Endometrial microvascular endothelial cells (primary cell): ENCODE data around the gene MATN4. TPM values are rescaled to one million over a fixed set of nuclear protein-coding genes. Genes with fewer than 3 reads are reported as not detected.

ENCODE experiments used
- in situ Hi-C: cut with HindIII; loops from 2 replicates; pipeline ENCODE4 v1.10.0; 2017; ENCODE audit warnings: low sequenced_read_pairs, low pct_unique_long_range_greater_than_20kb; ENCODE audit errors: inconsistent ontology term
- total RNA-seq: library from RNA; depleted of rRNA; stranded (reverse); fragments of >200 nt; gene quantifications from one replicate; pipeline ENCODE4 v1.2.3, GENCODE V29; 2015; ENCODE audit errors: inconsistent ontology term

The MATN4 gene
- total RNA-seq, 1 donor from 2014 or later: not detected

GRCh38 chr20:45341939-45342854 lies 34.1 kb upstream of the MATN4 start:
- in situ Hi-C loops: no loop called here

- in situ Hi-C loops: no loop called here
Measured at GRCh38 chr20:45341579-45341938, 33.5 kb upstream of the MATN4 start.

- in situ Hi-C loops: no loop called here
Measured at GRCh38 chr20:45340951-45341350, 32.9 kb upstream of the MATN4 start.

- in situ Hi-C loops: no loop called here
Measured at GRCh38 chr20:45340236-45340847, 32.2 kb upstream of the MATN4 start.

- in situ Hi-C loops: no loop called here
Measured at GRCh38 chr20:45339799-45340198, 31.7 kb upstream of the MATN4 start.

GRCh38 chr20:45339084-45339483 lies 31.0 kb upstream of the MATN4 start:
- in situ Hi-C loops: no loop called here

- in situ Hi-C loops: no loop called here
Measured at GRCh38 chr20:45338121-45339030, 30.3 kb upstream of the MATN4 start.

- in situ Hi-C loops: no loop called here
Measured at GRCh38 chr20:45337367-45338120, 29.4 kb upstream of the MATN4 start.

- in situ Hi-C loops: no loop called here
Measured at GRCh38 chr20:45336530-45337366, 28.6 kb upstream of the MATN4 start.

GRCh38 chr20:45330476-45330875 lies 22.4 kb upstream of the MATN4 start:
- in situ Hi-C loops: no loop called here

- in situ Hi-C loops: no loop called here
Measured at GRCh38 chr20:45329497-45330319, 21.6 kb upstream of the MATN4 start.

GRCh38 chr20:45328451-45328850 lies 20.4 kb upstream of the MATN4 start:
- in situ Hi-C loops: no loop called here

GRCh38 chr20:45325371-45325770 lies 17.3 kb upstream of the MATN4 start:
- in situ Hi-C loops: no loop called here

GRCh38 chr20:45323731-45324130 lies 15.6 kb upstream of the MATN4 start:
- in situ Hi-C loops: no loop called here

- in situ Hi-C loops: no loop called here
Measured at GRCh38 chr20:45322952-45323383, 14.9 kb upstream of the MATN4 start.

- in situ Hi-C loops: no loop called here
Measured at GRCh38 chr20:45320948-45321595, 13.0 kb upstream of the MATN4 start.

GRCh38 chr20:45318948-45319347 lies 10.8 kb upstream of the MATN4 start:
- in situ Hi-C loops: loop anchor here (10.0 kb wide), 1 partner anchor 456 kb away; no protein-coding TSS in a partner anchor
